Hepatocyte (in vitro differentiated cells): ENCODE measurements around the gene AP5Z1. TPM values are rescaled to one million over a fixed set of nuclear protein-coding genes. Genes with fewer than 3 reads are reported as not detected.

Source experiments
- DNase-seq: peaks from one replicate; pipeline ENCODE4 v3.0.0-alpha.2; 2016; ENCODE audit warnings: low spot score
- H2AFZ ChIP-seq: fragments of 200-600 bp; sonication (generic); 2 replicates; pipeline ENCODE4 v1.6.0; 2016; ENCODE audit warnings: antibody characterized with exemption, mild to moderate bottlenecking
- H3K27ac ChIP-seq: fragments of 200-600 bp; sonication (generic); 2 replicates; pipeline ENCODE4 v1.5.1; 2016; ENCODE audit warnings: mild to moderate bottlenecking
- H3K27me3 ChIP-seq: fragments of 200-600 bp; sonication (generic); 2 replicates; pipeline ENCODE4 v1.6.1; 2016
- H3K36me3 ChIP-seq: fragments of 200-600 bp; sonication (generic); replicated peaks from 2 replicates; pipeline ENCODE4 v1.5.1; 2016; ENCODE audit warnings: low read depth; ENCODE audit not compliant: insufficient read depth
- H3K4me1 ChIP-seq: fragments of 200-600 bp; sonication (generic); 2 replicates; pipeline ENCODE4 v1.5.1; 2016; ENCODE audit warnings: mild to moderate bottlenecking, moderate library complexity; ENCODE audit not compliant: insufficient read depth
- H3K4me2 ChIP-seq: fragments of 200-600 bp; sonication (generic); 2 replicates; pipeline ENCODE4 v1.6.0; 2016
- H3K4me3 ChIP-seq: fragments of 200-600 bp; sonication (generic); 2 replicates; pipeline ENCODE4 v1.5.1; 2016; ENCODE audit warnings: mild to moderate bottlenecking
- H3K79me2 ChIP-seq: fragments of 200-600 bp; sonication (generic); 2 replicates; pipeline ENCODE4 v1.6.0; 2017; ENCODE audit warnings: mild to moderate bottlenecking
- H3K9me2 ChIP-seq: fragments of 200-600 bp; sonication (generic); replicated peaks from 2 replicates; pipeline ENCODE4 v1.6.0; 2017; ENCODE audit warnings: mild to moderate bottlenecking; ENCODE audit not compliant: insufficient read depth
- H3K9me3 ChIP-seq: fragments of 200-600 bp; sonication (generic); 2 replicates; pipeline ENCODE4 v1.5.1; 2016; ENCODE audit warnings: low read depth, mild to moderate bottlenecking
- H4K20me1 ChIP-seq: fragments of 200-600 bp; sonication (generic); 2 replicates; pipeline ENCODE4 v1.6.0; 2016; ENCODE audit warnings: mild to moderate bottlenecking; ENCODE audit not compliant: insufficient read depth, poor library complexity, severe bottlenecking
- CTCF ChIP-seq: fragments of 200-600 bp; sonication (generic); IDR thresholded peaks from 2 replicates; pipeline ENCODE4 v1.5.1; 2016; ENCODE audit warnings: antibody characterized with exemption, mild to moderate bottlenecking; ENCODE audit not compliant: poor library complexity
- EZH2 ChIP-seq: fragments of 200-600 bp; sonication (generic); IDR thresholded peaks from 2 replicates; pipeline ENCODE4 v1.6.1; 2016; ENCODE audit warnings: antibody characterized with exemption, mild to moderate bottlenecking, borderline replicate concordance
- EZH2phosphoT487 ChIP-seq: fragments of 200-600 bp; sonication (generic); IDR thresholded peaks from one replicate; pipeline ENCODE4 v1.6.1; 2018; ENCODE audit warnings: antibody characterized with exemption, mild to moderate bottlenecking, low read depth, moderate library complexity; ENCODE audit not compliant: unreplicated experiment, severe bottlenecking
- WGBS: methylation state at CpG from one replicate; pipeline ENCODE4 v1.1.6; 2016; ENCODE audit warnings: low lambda C conversion rate; ENCODE audit errors: missing lambda C conversion rate; 5-methylcytosine and 5-hydroxymethylcytosine counted together
- polyA plus RNA-seq: library from polyadenylated mRNA; unstranded; fragments of >200 nt; fragmentation: Nextera tagmentation; extraction: Ambion mirVana; gene quantifications from 2 replicates; pipeline ENCODE4 v1.2.1, GENCODE V29; 2016
- total RNA-seq: library from RNA; depleted of rRNA; stranded (reverse); fragments of >200 nt; gene quantifications from 2 replicates; pipeline ENCODE4 v1.2.3, GENCODE V29; 2014

The AP5Z1 gene
- total and polyA plus RNA-seq, 2 experiments from 2014 or later: 33.9 to 60.3 TPM

- H2AFZ ChIP-seq: no peak overlapping the region
- no peaks in the 10 kb centered on the region for H3K36me3 ChIP-seq
- H3K27ac ChIP-seq: no peak overlapping the region
- no peaks in the 10 kb centered on the region for H3K79me2 ChIP-seq
- H3K4me3 ChIP-seq: no peak overlapping the region
- no peaks in the 10 kb centered on the region for H4K20me1 ChIP-seq
- TF ChIP-seq EZH2phosphoT487: no peak
- TF ChIP-seq EZH2: no peak
- no peak for TF ChIP-seq CTCF
- H3K27me3 ChIP-seq: no peaks in the 10 kb centered on the region
- 88% methylated on average over 24 of the region's 24 CpGs for WGBS
- DNase-seq: no peak
- no peaks in the 10 kb centered on the region for H3K9me2 ChIP-seq
- no peaks in the 10 kb centered on the region for H3K9me3 ChIP-seq
- H3K4me1 ChIP-seq: no peaks in the 10 kb centered on the region
- no peak overlapping the region for H3K4me2 ChIP-seq
Measured at GRCh38 chr7:4794591-4795350, 19.3 kb downstream of the AP5Z1 start.

- Histone ChIP-seq H3K27ac (no peak overlapping the region), H3K9me3 (no peaks in the 10 kb centered on the region), H3K4me3 (no peak overlapping the region), H3K36me3 (no peaks in the 10 kb centered on the region), H4K20me1 (no peaks in the 10 kb centered on the region), H3K79me2 (no peaks in the 10 kb centered on the region), H3K4me2 (no peak overlapping the region), H3K9me2 (no peaks in the 10 kb centered on the region), H3K4me1 (no peaks in the 10 kb centered on the region), H3K27me3 (no peaks in the 10 kb centered on the region), H2AFZ (no peak overlapping the region)
- 96% methylated on average over 9 of the region's 9 CpGs for WGBS
- TF ChIP-seq CTCF (no peak), EZH2phosphoT487 (no peak), EZH2 (no peak)
- DNase-seq: no peak
Measured at GRCh38 chr7:4796453-4796852, 21.0 kb downstream of the AP5Z1 start.

GRCh38 chr7:4797858-4798705 lies 22.7 kb downstream of the AP5Z1 start:
- Histone ChIP-seq H3K27ac (no peak overlapping the region), H3K27me3 (no peaks in the 10 kb centered on the region), H3K4me1 (no peaks in the 10 kb centered on the region), H3K4me2 (no peak overlapping the region), H3K36me3 (no peaks in the 10 kb centered on the region), H3K9me2 (no peaks in the 10 kb centered on the region), H4K20me1 (no peaks in the 10 kb centered on the region), H2AFZ (no peak overlapping the region), H3K79me2 (no peaks in the 10 kb centered on the region), H3K9me3 (no peaks in the 10 kb centered on the region), H3K4me3 (no peak overlapping the region)
- DNase-seq: peak; percentile 62
- TF ChIP-seq EZH2: no peak
- TF ChIP-seq CTCF: peak; percentile 86
- TF ChIP-seq EZH2phosphoT487: no peak
- WGBS: 46% methylated on average over 37 of the region's 37 CpGs
